SJCRH30 (cell line): Measurements from ENCODE around the gene FBXL17. TPM values are rescaled to one million over a fixed set of nuclear protein-coding genes. Genes with fewer than 3 reads are reported as not detected.

Experiments used
- DNase-seq, 2 experiments: peaks; one replicate each; pipeline ENCODE4 v3.0.0-alpha.2; 2015 to 2020
- H3K27ac ChIP-seq: fragments of 250-450 bp; sonication (Bioruptor Pico); 2 replicates; pipeline ENCODE4 v1.5.1; 2020; ENCODE audit warnings: mild to moderate bottlenecking, moderate library complexity
- H3K27me3 ChIP-seq: fragments of 250-450 bp; sonication (Bioruptor Pico); 2 replicates; pipeline ENCODE4 v1.5.1; 2020; ENCODE audit warnings: mild to moderate bottlenecking, moderate library complexity
- H3K36me3 ChIP-seq: fragments of 250-450 bp; sonication (Bioruptor Pico); 2 replicates; pipeline ENCODE4 v1.5.1; 2020; ENCODE audit warnings: mild to moderate bottlenecking, moderate library complexity
- H3K4me1 ChIP-seq: fragments of 250-450 bp; sonication (Bioruptor Pico); 2 replicates; pipeline ENCODE4 v1.5.1; 2020; ENCODE audit warnings: mild to moderate bottlenecking, moderate library complexity
- H3K4me3 ChIP-seq: fragments of 250-450 bp; sonication (Bioruptor Pico); 2 replicates; pipeline ENCODE4 v1.5.1; 2020; ENCODE audit warnings: mild to moderate bottlenecking, moderate library complexity
- H3K9me3 ChIP-seq: fragments of 250-450 bp; sonication (Bioruptor Pico); replicated peaks from 2 replicates; pipeline ENCODE4 v1.5.1; 2020; ENCODE audit warnings: mild to moderate bottlenecking, moderate library complexity
- total RNA-seq: library from RNA; depleted of rRNA; stranded (reverse); fragments of >200 nt; shearing (Covaris generic); gene quantifications from 2 replicates; pipeline ENCODE4 v1.2.3, GENCODE V29; 2014

The FBXL17 gene
- total RNA-seq, 1 experiment from 2014 or later = 7.1 TPM

DNA sequence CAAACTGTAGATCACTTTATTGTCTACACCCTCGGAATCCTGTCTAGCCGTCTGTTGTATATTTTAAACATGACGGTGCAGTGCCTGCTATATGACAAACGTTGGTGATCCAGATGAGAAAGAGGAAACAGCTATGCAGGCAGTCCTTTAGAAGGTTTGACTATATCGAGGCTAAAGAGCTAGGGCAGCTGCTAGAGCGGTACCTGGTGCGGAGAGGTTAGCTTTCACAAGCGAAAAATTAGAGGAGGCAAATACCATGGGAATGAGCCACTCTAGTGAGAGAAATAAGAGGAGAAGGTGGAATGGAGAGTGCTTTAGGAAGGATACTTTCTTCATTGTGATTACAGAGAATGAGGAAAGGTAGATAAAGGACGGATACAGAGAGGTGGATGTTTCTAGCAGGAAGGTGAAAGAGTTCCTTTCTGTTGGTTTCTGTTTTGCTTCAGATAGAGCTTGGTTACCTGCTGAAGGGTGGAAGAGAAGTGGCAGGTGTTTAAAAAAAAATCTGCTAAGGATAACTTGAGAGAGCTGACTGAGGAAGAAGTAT lies 959 bp upstream of the FBXL17 start:
- no peaks in the 10 kb centered on the region for H3K27me3 ChIP-seq
- peak overlapping the region; percentile 87 for H3K4me3 ChIP-seq
- H3K9me3 ChIP-seq = no peaks in the 10 kb centered on the region
- DNase-seq = no peak
- H3K4me1 ChIP-seq = peaks cover 27% of the 10 kb centered on the region
- H3K27ac ChIP-seq = peak overlapping the region; percentile 96
- H3K36me3 ChIP-seq = no peaks in the 10 kb centered on the region

DNA sequence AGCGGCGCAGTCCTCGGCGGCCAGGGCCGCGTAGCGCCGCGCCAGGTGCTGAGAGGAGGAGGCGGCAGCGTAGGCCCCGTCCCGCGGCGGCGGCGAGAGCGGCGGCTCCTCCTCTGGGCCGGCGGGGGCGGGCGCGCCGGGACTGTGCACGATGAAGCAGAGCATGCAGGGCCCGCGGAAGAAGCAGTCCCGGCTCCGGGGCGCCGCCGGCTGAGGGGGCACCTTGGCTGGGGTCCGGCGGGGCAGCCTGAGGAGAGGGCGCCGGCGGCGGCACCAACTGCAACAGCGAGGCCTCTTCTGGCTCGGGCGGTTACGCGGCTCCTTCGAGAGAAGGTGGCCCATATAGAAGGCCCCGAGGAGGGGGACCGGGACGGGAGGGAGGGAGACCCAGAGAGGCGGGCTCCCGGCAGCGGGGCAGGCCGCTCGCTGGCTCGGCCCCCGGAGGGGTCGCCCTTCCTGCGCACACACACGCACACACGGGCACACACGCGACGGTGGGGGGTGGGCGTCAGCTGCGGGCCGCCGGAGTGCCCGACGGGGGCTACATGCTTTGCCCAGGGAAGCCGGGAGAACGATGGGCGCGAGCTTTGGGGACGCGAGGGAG lies 446 bp downstream of the FBXL17 start:
- H3K36me3 ChIP-seq = no peaks in the 10 kb centered on the region
- peak; percentile 68 to 72 for DNase-seq
- H3K27me3 ChIP-seq = no peaks in the 10 kb centered on the region

DNA sequence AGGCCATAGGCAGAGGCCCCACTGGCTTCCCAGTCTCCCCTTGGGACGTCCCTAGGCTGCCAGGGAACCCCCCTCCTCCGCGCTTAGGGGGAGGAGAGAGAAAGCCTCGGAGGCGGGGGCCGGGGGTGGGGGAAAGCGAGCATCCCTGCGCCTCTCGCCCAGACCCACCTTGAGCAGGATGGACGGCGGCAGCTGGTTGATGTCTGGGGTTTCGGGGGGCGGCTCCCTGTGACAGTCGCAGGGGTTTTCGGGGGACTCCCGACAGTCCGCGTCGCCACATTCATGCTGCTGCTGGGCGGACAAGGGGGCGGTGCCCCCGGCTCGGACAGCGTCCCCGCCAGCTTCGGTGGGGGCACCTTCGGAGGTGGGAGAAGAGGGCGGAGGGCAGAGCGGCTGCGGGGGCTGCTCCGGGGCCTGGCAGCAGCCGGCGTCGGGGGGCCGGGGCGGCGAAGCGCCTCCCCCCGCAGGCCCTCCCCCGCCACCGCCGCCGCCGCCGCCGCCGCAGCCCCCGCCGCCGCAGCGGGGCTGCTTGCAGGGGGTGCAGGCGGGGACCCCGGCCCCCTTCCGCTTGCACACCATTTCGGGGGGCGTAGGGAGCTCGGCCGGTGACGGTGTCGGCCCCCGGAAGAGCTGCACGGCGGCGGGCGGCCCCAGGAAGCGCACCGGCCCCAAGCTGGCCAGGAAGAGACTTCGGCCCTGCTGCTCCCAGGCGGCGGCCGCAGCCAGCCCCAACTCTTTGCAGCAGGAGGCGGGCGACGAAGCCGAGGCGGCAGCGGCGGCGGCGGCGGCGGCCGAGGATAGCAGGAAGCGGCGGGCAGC lies 1.2 kb downstream of the FBXL17 start:
- H3K36me3 ChIP-seq = no peaks in the 10 kb centered on the region
- peak; percentile 91 to 95 for DNase-seq
- H3K27ac ChIP-seq = peak overlapping the region; percentile 96
- H3K4me1 ChIP-seq = peaks cover 18% of the 10 kb centered on the region
- H3K27me3 ChIP-seq = no peaks in the 10 kb centered on the region
- 0 out of 2 replicates have a peak, but pooled peaks cover under 1% of the 10 kb centered on the region for H3K9me3 ChIP-seq
- peak overlapping the region; percentile 87 for H3K4me3 ChIP-seq

More for the DNA sequence above, 446 bp downstream of the FBXL17 start:
- peaks cover 25% of the 10 kb centered on the region for H3K4me1 ChIP-seq
- H3K9me3 ChIP-seq = no peaks in the 10 kb centered on the region
- H3K4me3 ChIP-seq = peak overlapping the region; percentile 87
- peak overlapping the region; percentile 96 for H3K27ac ChIP-seq

DNA sequence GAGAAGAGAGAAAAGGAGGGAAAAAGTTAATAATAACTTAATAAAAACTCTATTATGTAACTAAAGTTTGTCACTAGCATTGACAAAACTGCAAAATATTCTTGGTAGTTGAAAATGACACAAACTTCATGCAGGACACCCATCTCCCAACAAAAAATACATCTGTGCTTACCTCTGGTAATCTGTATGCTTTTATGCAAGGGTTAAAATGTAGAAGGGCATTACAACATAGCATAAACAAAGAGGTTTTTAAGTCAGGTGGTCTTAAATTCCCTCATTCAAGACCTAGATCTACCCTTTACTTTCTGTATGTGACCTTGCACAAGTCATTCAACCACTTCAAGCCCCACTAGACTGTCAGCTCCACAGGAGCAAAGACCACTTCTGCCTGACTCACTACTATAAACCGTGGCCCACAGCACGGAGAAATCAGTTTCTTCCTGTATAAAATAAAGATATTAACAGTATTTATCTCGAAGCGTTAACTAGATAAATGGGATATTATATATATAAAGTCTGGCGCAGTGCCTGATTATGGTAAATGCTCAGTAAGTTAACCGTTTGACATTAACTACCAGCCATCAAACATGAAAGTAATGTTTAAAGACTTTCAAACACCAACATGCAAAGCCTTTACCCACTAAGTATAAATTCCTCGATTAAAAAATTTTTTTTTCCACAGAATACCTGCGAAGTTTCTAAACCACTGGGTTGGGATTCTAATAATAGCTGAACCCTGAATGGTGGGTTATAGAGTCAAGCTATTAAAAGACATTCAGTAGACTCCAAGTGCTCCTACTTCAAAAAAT lies 2.0 kb downstream of the FBXL17 start:
- Histone ChIP-seq H3K4me3 (peak overlapping the region; percentile 87), H3K4me1 (peaks cover 12% of the 10 kb centered on the region), H3K27me3 (no peaks in the 10 kb centered on the region), H3K9me3 (0 out of 2 replicates have a peak, but pooled peaks cover 4% of the 10 kb centered on the region), H3K27ac (peak overlapping the region; percentile 96), H3K36me3 (no peaks in the 10 kb centered on the region)
- peak; percentile 15 to 45 for DNase-seq

DNA sequence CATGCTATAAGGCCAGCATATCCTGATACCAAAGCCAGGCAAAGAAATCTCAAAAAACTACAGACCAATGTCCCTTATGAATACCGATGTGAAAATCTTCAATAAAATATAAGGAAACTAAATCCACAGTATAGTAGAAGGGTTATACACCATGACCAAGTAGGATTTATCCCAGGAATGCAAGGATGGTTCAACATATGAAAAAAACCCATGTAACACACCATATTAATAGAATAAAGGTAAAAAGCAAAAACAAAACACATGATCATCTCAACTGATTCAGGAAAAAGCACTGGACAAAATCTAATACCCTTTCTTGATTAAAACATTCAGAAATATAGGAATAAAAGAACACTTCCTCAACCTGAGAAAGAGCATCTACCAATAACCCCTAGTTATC lies 6.1 kb downstream of the FBXL17 start:
- Histone ChIP-seq H3K27me3 (no peaks in the 10 kb centered on the region), H3K27ac (no peak overlapping the region), H3K4me3 (no peak overlapping the region), H3K9me3 (0 out of 2 replicates have a peak, but pooled peaks cover 13% of the 10 kb centered on the region), H3K36me3 (peaks cover 6% of the 10 kb centered on the region), H3K4me1 (peaks cover 6% of the 10 kb centered on the region; the same call in 1 of the 2 replicates)
- no peak for DNase-seq

DNA sequence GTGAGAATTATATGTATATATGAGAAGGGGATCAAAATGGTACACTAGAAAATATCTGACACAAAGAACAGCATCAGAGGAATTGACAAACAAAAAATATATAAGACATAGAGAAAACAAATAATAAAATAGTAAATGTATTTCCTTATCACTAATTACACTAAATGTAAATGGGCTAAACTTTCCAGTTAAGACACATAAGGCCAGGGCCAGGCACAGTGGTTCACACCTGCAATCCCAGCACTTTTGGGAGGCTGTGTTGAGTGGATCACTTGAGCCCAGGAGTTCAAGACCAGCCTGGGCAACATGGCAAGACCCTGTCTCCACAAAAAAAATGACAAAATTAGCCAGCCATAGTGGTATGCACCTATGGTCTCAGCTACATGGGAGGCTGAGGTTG lies 8.5 kb downstream of the FBXL17 start:
- no peak overlapping the region for H3K27ac ChIP-seq
- 0 out of 2 replicates have a peak, but pooled peaks cover 13% of the 10 kb centered on the region for H3K9me3 ChIP-seq
- peaks cover 6% of the 10 kb centered on the region for H3K36me3 ChIP-seq
- no peaks in the 10 kb centered on the region for H3K27me3 ChIP-seq
- no peak overlapping the region for H3K4me3 ChIP-seq
- no peaks in the 10 kb centered on the region for H3K4me1 ChIP-seq
- no peak for DNase-seq

DNA sequence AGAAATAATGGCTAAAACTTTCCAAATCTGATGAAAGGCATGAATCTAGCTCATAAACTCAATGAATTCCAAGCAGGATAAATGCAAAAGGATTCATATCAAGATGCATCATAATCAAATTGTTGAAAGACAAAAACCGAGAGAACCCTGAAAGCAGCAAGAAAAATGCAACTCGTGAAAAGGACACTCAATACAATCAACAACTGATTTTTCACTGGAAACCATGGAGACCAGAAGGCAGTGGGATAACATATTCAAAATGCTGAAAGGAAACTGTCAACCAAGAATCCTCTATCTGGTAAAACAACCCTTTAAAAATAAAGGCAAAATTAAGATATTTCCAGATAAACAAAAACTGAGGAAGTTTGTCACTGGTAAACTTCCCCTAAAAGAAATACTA lies 9.5 kb downstream of the FBXL17 start:
- H3K27ac ChIP-seq = no peak overlapping the region
- peaks cover 6% of the 10 kb centered on the region for H3K36me3 ChIP-seq
- DNase-seq = no peak
- H3K27me3 ChIP-seq = no peaks in the 10 kb centered on the region
- peaks cover 2% of the 10 kb centered on the region; the same call in 1 of the 2 replicates for H3K4me1 ChIP-seq
- H3K4me3 ChIP-seq = no peak overlapping the region
- 0 out of 2 replicates have a peak, but pooled peaks cover 13% of the 10 kb centered on the region for H3K9me3 ChIP-seq

DNA sequence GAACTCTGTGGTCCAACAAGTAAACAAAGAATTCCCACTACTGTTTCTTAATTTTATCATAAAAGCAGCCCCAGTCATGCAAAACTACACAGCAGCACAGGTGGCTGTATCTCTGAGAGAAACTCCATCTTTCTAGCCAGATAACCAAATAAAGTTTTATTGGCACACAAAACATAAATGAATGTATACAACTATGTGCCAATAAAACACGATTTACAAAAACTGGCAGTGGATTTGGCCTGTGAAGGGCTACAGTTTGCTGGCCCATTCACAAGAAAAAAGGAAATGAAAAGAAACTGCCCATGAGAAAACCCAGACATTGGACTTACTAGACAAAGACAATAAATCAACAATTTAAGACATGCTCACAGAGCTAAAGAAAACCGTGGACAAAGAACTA lies 10.6 kb downstream of the FBXL17 start:
- peaks cover 8% of the 10 kb centered on the region for H3K4me1 ChIP-seq
- H3K9me3 ChIP-seq = 0 out of 2 replicates have a peak, but pooled peaks cover 13% of the 10 kb centered on the region
- no peak overlapping the region for H3K4me3 ChIP-seq
- no peaks in the 10 kb centered on the region for H3K27me3 ChIP-seq
- DNase-seq = no peak
- peaks cover 6% of the 10 kb centered on the region for H3K36me3 ChIP-seq
- H3K27ac ChIP-seq = no peak overlapping the region

DNA sequence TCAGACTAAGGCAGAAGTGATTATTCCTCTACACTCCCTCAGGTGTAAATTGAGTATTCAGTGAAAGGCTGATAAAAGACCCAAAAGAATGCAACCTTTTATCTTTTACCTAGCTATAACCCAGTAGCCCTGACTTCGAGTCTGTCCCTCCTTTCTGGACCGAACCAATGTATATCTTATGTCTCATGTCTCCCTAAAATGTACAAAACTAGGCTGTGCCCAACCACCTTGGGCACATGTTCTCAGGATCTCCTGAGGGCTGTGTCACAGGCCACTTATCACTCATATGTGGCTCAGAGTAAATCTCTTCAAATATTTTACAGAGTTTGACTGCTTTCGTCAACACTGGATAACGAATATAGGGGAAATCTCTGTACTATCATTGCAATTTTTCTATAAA lies 12.7 kb downstream of the FBXL17 start:
- Histone ChIP-seq H3K36me3 (peaks cover 9% of the 10 kb centered on the region), H3K9me3 (0 out of 2 replicates have a peak, but pooled peaks cover 8% of the 10 kb centered on the region), H3K27me3 (no peaks in the 10 kb centered on the region), H3K4me3 (no peak overlapping the region), H3K27ac (no peak overlapping the region), H3K4me1 (peaks cover 8% of the 10 kb centered on the region)
- DNase-seq = no peak

DNA sequence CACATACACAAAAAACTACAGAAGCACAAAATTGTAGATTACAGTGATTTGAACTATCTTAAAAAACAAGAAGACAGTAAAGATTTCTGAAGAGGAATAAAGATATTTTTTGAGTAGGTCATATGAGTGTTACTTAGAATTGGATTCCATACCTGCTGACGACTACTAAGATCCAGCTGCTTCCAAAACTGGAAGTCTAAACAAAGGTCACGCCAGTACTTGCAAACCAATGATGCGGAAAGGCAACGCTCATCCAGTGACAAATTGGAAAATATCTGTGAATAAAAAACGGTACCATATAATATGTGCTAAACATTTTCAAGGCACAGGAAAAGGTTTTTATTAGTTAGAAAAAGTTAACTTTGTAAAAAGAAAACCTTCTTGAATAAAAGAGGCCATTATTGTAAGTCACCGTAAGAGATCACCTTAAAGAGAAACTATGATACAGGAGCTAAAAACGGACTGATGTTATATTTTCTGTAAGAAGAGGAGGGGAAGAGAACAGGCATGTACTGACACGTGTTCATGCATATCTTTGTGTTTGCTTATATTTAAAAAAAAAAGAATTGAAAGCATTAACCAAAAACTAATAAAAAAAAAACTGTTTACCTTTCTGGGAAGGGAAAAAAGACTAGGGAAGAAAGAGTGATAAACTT lies 14.1 kb downstream of the FBXL17 start:
- peak in 1 of 2 experiments; percentile 47 for DNase-seq
- Histone ChIP-seq H3K27me3 (no peaks in the 10 kb centered on the region), H3K36me3 (peaks cover 10% of the 10 kb centered on the region), H3K27ac (peak overlapping the region; percentile 48), H3K9me3 (0 out of 2 replicates have a peak, but pooled peaks cover 7% of the 10 kb centered on the region), H3K4me3 (peak overlapping the region; percentile 38), H3K4me1 (peaks cover 8% of the 10 kb centered on the region)

DNA sequence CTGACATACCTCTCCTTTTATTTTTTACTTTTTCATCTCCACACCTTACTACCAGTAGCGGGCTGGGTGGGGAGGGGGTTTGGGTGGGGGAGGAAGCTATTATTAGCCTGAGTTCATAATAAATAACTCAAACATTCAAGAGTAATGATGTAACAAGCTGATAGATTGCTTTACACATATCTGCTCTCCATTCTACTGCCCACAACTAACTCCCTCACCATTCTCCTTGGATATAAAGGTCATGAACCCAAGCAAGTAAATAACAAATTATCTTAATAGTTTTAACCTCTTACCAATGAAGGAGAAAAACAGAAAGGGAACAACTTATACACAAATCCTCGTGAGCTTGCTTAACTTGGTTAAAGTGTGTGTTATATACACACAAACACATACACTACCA lies 15.4 kb downstream of the FBXL17 start:
- Histone ChIP-seq H3K27ac (no peak overlapping the region), H3K27me3 (no peaks in the 10 kb centered on the region), H3K4me1 (peaks cover 8% of the 10 kb centered on the region), H3K4me3 (no peak overlapping the region), H3K36me3 (peaks cover 4% of the 10 kb centered on the region; the same call in 1 of the 2 replicates), H3K9me3 (no peaks in the 10 kb centered on the region)
- DNase-seq = no peak

DNA sequence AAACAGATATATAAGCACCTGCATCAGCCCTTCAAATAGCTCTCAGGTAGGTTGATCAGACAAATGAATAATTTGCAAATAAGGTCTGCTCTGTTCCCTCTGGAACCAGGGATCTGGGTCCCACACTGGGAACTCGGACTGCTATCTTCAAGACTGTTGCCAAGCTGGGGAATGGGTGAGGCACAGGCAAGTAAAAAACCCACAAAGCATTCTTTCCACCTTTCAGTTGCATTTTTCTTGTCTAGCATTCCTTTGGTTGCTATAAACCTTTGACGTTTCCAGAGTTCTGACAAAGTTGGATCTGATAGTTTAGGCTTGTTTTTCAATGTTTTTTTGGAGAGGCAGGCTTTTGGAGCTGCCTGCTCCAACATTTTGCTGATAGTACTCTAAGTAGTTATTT lies 20.1 kb downstream of the FBXL17 start:
- H3K27me3 ChIP-seq = no peaks in the 10 kb centered on the region
- no peak overlapping the region for H3K4me3 ChIP-seq
- no peaks in the 10 kb centered on the region; the same call in 1 of the 2 replicates for H3K4me1 ChIP-seq
- no peak for DNase-seq
- no peaks in the 10 kb centered on the region for H3K9me3 ChIP-seq
- peaks cover 10% of the 10 kb centered on the region for H3K36me3 ChIP-seq
- no peak overlapping the region for H3K27ac ChIP-seq

DNA sequence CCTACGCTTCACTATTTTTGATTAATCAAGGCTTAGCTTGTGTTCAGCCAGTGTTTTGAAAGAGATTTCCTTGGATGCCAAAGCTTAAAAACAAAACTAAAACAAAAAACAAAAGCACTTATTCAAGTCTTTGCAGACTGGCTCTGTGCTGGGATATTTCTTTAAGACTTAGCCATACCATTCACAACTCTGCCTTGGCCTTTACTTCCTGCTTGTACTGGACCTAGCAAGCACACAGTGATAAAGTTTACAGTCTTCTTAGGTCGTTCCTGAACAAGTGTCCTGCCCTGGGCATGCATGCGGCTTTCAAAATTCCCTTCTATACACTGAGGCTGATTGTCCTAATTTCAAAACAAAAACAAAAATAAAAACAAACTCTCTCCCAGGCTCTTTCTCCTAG lies 20.7 kb downstream of the FBXL17 start:
- DNase-seq = no peak
- Histone ChIP-seq H3K4me3 (no peak overlapping the region), H3K27ac (no peak overlapping the region), H3K4me1 (no peaks in the 10 kb centered on the region), H3K27me3 (no peaks in the 10 kb centered on the region), H3K9me3 (no peaks in the 10 kb centered on the region), H3K36me3 (peaks cover 10% of the 10 kb centered on the region)

DNA sequence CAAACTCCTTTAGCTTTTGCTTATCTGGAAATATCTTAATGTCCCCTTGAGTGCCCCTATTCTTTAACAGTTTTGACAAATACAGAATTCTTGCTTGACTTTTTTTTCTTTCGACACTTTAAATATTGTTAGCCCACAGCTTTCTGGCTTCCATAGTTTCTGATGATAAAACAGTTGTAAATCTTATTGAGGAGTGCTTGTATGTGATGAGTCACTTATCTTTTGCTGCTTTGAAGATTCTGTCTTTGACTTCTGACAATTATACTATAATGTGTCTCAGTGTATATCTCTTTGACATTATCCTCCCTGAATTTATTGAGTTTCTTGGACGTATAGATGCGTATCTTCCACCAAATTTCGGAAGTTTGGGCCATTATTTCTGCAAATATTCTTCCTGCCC lies 21.6 kb downstream of the FBXL17 start:
- Histone ChIP-seq H3K27ac (no peak overlapping the region), H3K4me1 (no peaks in the 10 kb centered on the region), H3K27me3 (no peaks in the 10 kb centered on the region), H3K9me3 (no peaks in the 10 kb centered on the region), H3K4me3 (no peak overlapping the region), H3K36me3 (peaks cover 10% of the 10 kb centered on the region)
- no peak for DNase-seq
